Measurements from ENCODE around the gene TRPM3. TPM values are rescaled to one million over a fixed set of nuclear protein-coding genes. Genes with fewer than 3 reads are reported as not detected.
"Not testable (repeated sequence)": the region's sequence is repeated elsewhere in the genome, so short reads cannot be mapped to it uniquely, and the experiment has no call there.

The TRPM3 gene
- total RNA-seq, 1 donor from 2014 or later = 0.15 TPM

- TF ChIP-seq CTCF (IDR thresholded peaks at IDR 0.05) = no peak
- Histone ChIP-seq H3K9me3 (no peaks in the 10 kb centered on the region), H3K4me1 (no peaks in the 10 kb centered on the region), H3K36me3 (no peaks in the 10 kb centered on the region), H3K27me3 (ENCODE audit: low read depth) (no peaks in the 10 kb centered on the region), H3K4me3 (no peak overlapping the region), H3K27ac (no peak overlapping the region)
- ATAC-seq = no peak
- intact Hi-C loops (cut with DNase I) = no loop called here
- DNase-seq = no peak
These were observed 143.3 kb downstream of the TRPM3 start for GRCh38 chr9:70978085-70978484.

GRCh38 chr9:70975821-70976220, 145.6 kb downstream of the TRPM3 start:
- Histone ChIP-seq H3K36me3 (no peaks in the 10 kb centered on the region), H3K9me3 (no peaks in the 10 kb centered on the region), H3K27ac (no peak overlapping the region), H3K4me3 (no peak overlapping the region), H3K27me3 (ENCODE audit: low read depth) (no peaks in the 10 kb centered on the region), H3K4me1 (no peaks in the 10 kb centered on the region)
- intact Hi-C loops (cut with DNase I) = no loop called here
- ATAC-seq (no peak), DNase-seq (no peak)
- TF ChIP-seq CTCF (IDR thresholded peaks at IDR 0.05) = no peak

- Histone ChIP-seq H3K4me3 (no peak overlapping the region), H3K9me3 (no peaks in the 10 kb centered on the region), H3K27ac (no peak overlapping the region), H3K27me3 (ENCODE audit: low read depth) (no peaks in the 10 kb centered on the region), H3K36me3 (no peaks in the 10 kb centered on the region), H3K4me1 (no peaks in the 10 kb centered on the region)
- no peak for TF ChIP-seq CTCF (IDR thresholded peaks at IDR 0.05)
- intact Hi-C loops (cut with DNase I) = no loop called here
- no peak for ATAC-seq
- no peak for DNase-seq
These were observed 149.7 kb downstream of the TRPM3 start for GRCh38 chr9:70971723-70972122.

- H3K4me3 ChIP-seq; DNase-seq; H3K27me3 ChIP-seq (ENCODE audit: low read depth); H3K9me3 ChIP-seq; ATAC-seq; H3K36me3 ChIP-seq; H3K27ac ChIP-seq; intact Hi-C loops (cut with DNase I); H3K4me1 ChIP-seq: not testable (repeated sequence)
These were observed 155.0 kb downstream of the TRPM3 start for GRCh38 chr9:70966380-70966779.

- no peak for ATAC-seq
- Histone ChIP-seq H3K4me1 (no peaks in the 10 kb centered on the region), H3K9me3 (no peaks in the 10 kb centered on the region), H3K27ac (no peak overlapping the region), H3K27me3 (ENCODE audit: low read depth) (no peaks in the 10 kb centered on the region), H3K4me3 (no peak overlapping the region), H3K36me3 (no peaks in the 10 kb centered on the region)
- TF ChIP-seq CTCF (IDR thresholded peaks at IDR 0.05) = no peak
- intact Hi-C loops (cut with DNase I) = no loop called here
- no peak for DNase-seq
These were observed 156.6 kb downstream of the TRPM3 start for GRCh38 chr9:70964861-70965260.

- no peaks in the 10 kb centered on the region for H3K36me3 ChIP-seq
- no peaks in the 10 kb centered on the region for H3K9me3 ChIP-seq
- H3K27me3 ChIP-seq (ENCODE audit: low read depth) = no peaks in the 10 kb centered on the region
- intact Hi-C loops (cut with DNase I) = no loop called here
- no peak for TF ChIP-seq CTCF (IDR thresholded peaks at IDR 0.05)
- DNase-seq (no peak), ATAC-seq (no peak)
- H3K4me3 ChIP-seq = no peak overlapping the region
- H3K4me1 ChIP-seq = no peaks in the 10 kb centered on the region
- no peak overlapping the region for H3K27ac ChIP-seq
These were observed 157.9 kb downstream of the TRPM3 start for GRCh38 chr9:70963554-70963953.
